Measurements from ENCODE around the gene ARID3A. TPM values are rescaled to one million over a fixed set of nuclear protein-coding genes. Genes with fewer than 3 reads are reported as not detected.

Gene ARID3A
- total RNA-seq, 2 experiments from 2014 or later = 9.9 to 21.6 TPM

DNA sequence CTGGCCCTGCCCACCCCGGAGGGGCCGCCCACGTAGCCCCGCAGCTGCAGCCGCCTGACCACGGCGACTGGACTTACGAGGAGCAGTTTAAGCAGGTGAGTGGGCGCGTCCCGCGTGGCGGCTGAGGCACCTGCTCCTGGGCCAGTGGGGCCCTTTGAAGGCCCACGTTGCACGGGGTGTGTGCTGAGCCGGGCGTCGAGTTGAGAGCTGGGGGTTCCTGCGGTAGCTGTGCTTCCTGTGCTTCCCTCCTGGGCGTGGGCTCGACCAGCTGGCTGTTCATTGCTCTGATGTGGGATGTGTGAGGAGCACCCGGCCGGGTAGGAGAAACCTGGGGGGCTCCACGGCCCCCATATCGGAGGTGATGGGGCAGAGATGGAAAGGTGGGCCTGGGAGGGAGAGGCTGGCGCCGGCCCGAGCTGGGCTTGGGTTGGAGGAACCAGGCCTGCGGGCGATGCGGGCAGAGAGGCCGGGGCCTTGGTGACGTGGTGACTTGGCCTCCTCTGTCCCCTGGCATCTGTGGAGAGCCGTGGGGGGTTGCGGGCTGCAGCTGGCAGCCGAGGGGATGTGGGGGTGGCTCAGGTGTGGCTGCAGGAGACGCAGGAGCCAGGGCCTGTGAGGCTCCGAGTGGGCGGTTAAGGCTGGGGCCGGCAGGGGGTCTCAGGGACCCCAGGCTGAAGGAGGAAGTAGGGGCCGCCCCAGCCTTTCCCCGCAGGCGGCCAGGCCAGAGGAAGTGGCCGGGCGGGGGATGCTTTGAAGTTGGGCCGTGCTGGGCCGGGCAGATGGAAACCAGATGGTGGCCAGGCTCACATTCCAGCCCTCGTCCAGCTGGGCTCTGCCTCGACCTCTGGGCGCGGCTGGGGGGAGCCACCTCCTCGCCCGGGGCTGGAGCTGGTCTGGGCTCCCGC is 7.1 kb downstream of the ARID3A start:
- H3K4me2 ChIP-seq (ENCODE audit: low read length) = no peak overlapping the region
- DNase-seq (ENCODE audit: low spot score) = no peak
- no peaks in the 10 kb centered on the region for H3K9me2 ChIP-seq (ENCODE audit: insufficient read depth, low read length)
- H3K4me3 ChIP-seq (ENCODE audit: low read depth, low read length, poor library complexity, severe bottlenecking) = no peak overlapping the region
- ChIA-PET CTCF (ENCODE audit: unreplicated experiment) (no interaction called here), POLR2A (no interaction called here)
- intact Hi-C loops (cut with micrococcal nuclease; ENCODE audit: unreplicated experiment) = no loop called here
- H3K36me3 ChIP-seq (ENCODE audit: insufficient read depth, low read length) = no peaks in the 10 kb centered on the region
- H3K79me2 ChIP-seq (ENCODE audit: insufficient read depth, low read depth, low read length) = no peaks in the 10 kb centered on the region
- H3K4me1 ChIP-seq (ENCODE audit: insufficient read depth, low read length, poor library complexity, severe bottlenecking) = no peaks in the 10 kb centered on the region
- BruUV-seq (replicated peaks) = no TSS peak
- no peaks in the 10 kb centered on the region for H3K9me3 ChIP-seq (ENCODE audit: low read length)
- no peak overlapping the region for H3K27ac ChIP-seq (ENCODE audit: low read depth, low read length, poor library complexity, severe bottlenecking)
- no peak for TF ChIP-seq EZH2phosphoT487 (IDR thresholded peaks at IDR 0.05; ENCODE audit: borderline replicate concordance, low read depth, low read length)
- TF ChIP-seq, protein P1, sequence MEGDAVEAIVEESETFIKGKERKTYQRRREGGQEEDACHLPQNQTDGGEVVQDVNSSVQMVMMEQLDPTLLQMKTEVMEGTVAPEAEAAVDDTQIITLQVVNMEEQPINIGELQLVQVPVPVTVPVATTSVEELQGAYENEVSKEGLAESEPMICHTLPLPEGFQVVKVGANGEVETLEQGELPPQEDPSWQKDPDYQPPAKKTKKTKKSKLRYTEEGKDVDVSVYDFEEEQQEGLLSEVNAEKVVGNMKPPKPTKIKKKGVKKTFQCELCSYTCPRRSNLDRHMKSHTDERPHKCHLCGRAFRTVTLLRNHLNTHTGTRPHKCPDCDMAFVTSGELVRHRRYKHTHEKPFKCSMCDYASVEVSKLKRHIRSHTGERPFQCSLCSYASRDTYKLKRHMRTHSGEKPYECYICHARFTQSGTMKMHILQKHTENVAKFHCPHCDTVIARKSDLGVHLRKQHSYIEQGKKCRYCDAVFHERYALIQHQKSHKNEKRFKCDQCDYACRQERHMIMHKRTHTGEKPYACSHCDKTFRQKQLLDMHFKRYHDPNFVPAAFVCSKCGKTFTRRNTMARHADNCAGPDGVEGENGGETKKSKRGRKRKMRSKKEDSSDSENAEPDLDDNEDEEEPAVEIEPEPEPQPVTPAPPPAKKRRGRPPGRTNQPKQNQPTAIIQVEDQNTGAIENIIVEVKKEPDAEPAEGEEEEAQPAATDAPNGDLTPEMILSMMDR (conservative IDR thresholded peaks at IDR 0.05; ENCODE audit: low read length) = no peak
- no peaks in the 10 kb centered on the region for H4K20me1 ChIP-seq (ENCODE audit: insufficient read depth, low read length)
- H2AFZ ChIP-seq (ENCODE audit: low read length) = no peak overlapping the region

DNA sequence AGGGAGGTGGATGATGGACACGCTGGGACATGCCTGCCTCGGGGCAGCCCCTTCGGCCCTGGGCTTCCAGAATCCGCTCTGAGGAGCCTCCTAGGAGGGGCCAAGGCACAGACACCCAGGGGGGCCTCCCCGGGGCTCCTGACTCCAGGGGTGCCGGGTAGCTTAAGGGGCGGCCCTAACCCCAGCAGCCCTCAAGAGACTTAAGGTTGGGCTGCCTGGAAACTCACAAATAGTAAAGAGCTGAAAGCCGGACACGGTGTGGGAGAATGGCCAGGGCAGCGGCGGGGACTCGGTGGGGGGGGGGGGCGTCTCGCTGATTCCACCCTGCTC is 7.7 kb downstream of the ARID3A start:
- CTCF ChIA-PET (ENCODE audit: unreplicated experiment) = no interaction called here
- H3K36me3 ChIP-seq (ENCODE audit: insufficient read depth, low read length) = no peaks in the 10 kb centered on the region
- no peaks in the 10 kb centered on the region for H3K9me2 ChIP-seq (ENCODE audit: insufficient read depth, low read length)
- H3K27ac ChIP-seq (ENCODE audit: low read depth, low read length, poor library complexity, severe bottlenecking) = no peak overlapping the region
- no TSS peak for BruUV-seq (replicated peaks)
- intact Hi-C loops (cut with micrococcal nuclease; ENCODE audit: unreplicated experiment) = no loop called here
- H4K20me1 ChIP-seq (ENCODE audit: insufficient read depth, low read length) = no peaks in the 10 kb centered on the region
- TF ChIP-seq EZH2phosphoT487 (IDR thresholded peaks at IDR 0.05; ENCODE audit: borderline replicate concordance, low read depth, low read length) = no peak
- TF ChIP-seq, protein P1 (conservative IDR thresholded peaks at IDR 0.05; ENCODE audit: low read length) = no peak
- POLR2A ChIA-PET = no interaction called here
- H3K4me3 ChIP-seq (ENCODE audit: low read depth, low read length, poor library complexity, severe bottlenecking) = no peak overlapping the region
- no peak for DNase-seq (ENCODE audit: low spot score)
- no peaks in the 10 kb centered on the region for H3K4me1 ChIP-seq (ENCODE audit: insufficient read depth, low read length, poor library complexity, severe bottlenecking)
- H3K4me2 ChIP-seq (ENCODE audit: low read length) = no peak overlapping the region
- no peaks in the 10 kb centered on the region for H3K79me2 ChIP-seq (ENCODE audit: insufficient read depth, low read depth, low read length)
- no peaks in the 10 kb centered on the region for H3K9me3 ChIP-seq (ENCODE audit: low read length)
- H2AFZ ChIP-seq (ENCODE audit: low read length) = no peak overlapping the region

DNA sequence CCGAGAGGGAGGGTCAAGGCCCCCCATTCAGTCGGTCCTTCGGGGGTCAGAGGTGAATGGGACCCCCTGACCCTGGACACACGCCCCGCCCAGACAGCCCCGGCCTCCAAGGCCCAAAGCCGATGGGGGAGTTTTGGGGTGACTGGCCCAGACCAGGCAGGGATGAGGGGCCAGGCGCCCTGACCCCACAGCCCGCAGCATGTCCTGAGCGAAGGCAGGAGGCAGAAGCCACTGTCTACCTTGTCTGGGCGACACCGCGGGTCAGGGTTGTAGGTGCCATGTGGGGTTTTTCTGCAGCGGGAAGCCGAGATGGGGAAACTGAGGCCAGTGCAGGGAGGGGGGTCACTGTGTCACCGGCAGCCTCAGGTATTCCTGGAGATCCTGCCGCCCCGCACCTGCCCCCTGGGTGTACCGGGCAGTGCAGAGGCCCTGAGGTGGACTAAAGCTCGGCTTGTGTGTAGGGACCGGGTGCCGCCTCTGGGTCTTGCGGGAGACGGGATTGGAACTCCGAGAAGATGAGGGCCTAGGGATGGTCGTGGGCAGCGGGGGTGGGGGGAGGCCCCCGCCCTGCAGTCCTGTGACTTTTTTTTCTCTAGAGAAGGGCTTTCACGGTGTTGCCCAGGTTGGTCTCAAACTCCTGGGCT is 8.5 kb downstream of the ARID3A start:
- no peak overlapping the region for H2AFZ ChIP-seq (ENCODE audit: low read length)
- H4K20me1 ChIP-seq (ENCODE audit: insufficient read depth, low read length) = no peaks in the 10 kb centered on the region
- H3K9me2 ChIP-seq (ENCODE audit: insufficient read depth, low read length) = no peaks in the 10 kb centered on the region
- intact Hi-C loops (cut with micrococcal nuclease; ENCODE audit: unreplicated experiment) = no loop called here
- POLR2A ChIA-PET = no interaction called here
- H3K4me1 ChIP-seq (ENCODE audit: insufficient read depth, low read length, poor library complexity, severe bottlenecking) = no peaks in the 10 kb centered on the region
- no TSS peak for BruUV-seq (replicated peaks)
- H3K4me2 ChIP-seq (ENCODE audit: low read length) = no peak overlapping the region
- no peak overlapping the region for H3K4me3 ChIP-seq (ENCODE audit: low read depth, low read length, poor library complexity, severe bottlenecking)
- no peaks in the 10 kb centered on the region for H3K36me3 ChIP-seq (ENCODE audit: insufficient read depth, low read length)
- no peaks in the 10 kb centered on the region for H3K9me3 ChIP-seq (ENCODE audit: low read length)
- TF ChIP-seq, protein P1 (conservative IDR thresholded peaks at IDR 0.05; ENCODE audit: low read length) = no peak
- TF ChIP-seq EZH2phosphoT487 (IDR thresholded peaks at IDR 0.05; ENCODE audit: borderline replicate concordance, low read depth, low read length) = no peak
- no peaks in the 10 kb centered on the region for H3K79me2 ChIP-seq (ENCODE audit: insufficient read depth, low read depth, low read length)
- no peak for DNase-seq (ENCODE audit: low spot score)
- CTCF ChIA-PET (ENCODE audit: unreplicated experiment) = no interaction called here
- H3K27ac ChIP-seq (ENCODE audit: low read depth, low read length, poor library complexity, severe bottlenecking) = no peak overlapping the region
